ENCODE results near the gene SIVA1.

SIVA1 gene

DNA sequence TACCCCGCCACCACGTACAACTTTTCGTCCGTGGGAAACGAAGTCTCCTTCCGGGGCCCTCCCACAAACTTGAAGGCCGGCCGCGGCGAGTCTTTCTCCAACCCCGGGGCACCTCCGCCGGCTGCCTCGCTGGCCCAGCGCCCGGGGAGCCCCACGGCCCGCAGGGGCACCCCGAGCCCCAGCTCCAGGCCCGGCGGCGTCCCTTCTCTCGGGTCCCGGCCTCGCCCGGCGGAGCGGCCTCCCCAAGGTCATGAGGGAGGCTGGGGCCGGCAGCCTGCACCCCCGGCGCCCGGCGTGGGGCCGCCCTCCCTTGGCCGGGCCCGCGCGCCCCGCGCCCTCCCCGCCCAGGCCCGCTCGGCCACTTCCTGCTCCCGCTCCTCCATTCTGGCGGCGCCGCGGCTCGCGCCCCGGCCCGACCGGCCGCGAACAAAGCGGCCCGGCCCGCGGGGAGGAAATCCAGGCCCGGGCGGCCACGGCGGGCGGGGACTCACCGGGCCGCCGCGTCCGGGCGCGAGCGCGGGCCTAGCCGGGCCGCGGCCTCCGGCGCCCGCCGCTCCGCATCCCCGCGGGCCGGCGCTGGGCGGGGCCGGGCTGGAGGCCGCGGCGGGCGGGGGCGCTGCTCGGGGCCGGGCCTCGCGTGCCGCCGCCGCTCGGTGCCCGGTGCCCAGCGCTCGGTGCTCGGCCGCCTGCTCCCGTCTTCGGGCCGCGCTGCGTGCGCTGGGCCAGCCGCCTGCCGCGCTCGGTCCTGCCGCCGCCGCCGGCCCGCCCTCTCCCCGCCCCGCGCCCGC lies 42.2 kb downstream of the SIVA1 start, which contains the start of gene AKT1:
TSS of gene AKT1 (minus strand) at position 756 of the 788 bp plus-strand sequence. CDS start 3,105 bp downstream, outside the sequence.
- H3K36me3 ChIP-seq (ENCODE audit: insufficient read depth, low read length): peaks cover 38% of the 10 kb centered on the region
- peaks cover 51% of the 10 kb centered on the region for H3K79me2 ChIP-seq (ENCODE audit: insufficient read depth, low read length)
- DNase-seq (peak; percentile 33), ATAC-seq (ENCODE audit: insufficient read depth, low read depth) (peak; percentile 28; the same call in 1 of the 3 replicates)
- TF ChIP-seq, protein P1, sequence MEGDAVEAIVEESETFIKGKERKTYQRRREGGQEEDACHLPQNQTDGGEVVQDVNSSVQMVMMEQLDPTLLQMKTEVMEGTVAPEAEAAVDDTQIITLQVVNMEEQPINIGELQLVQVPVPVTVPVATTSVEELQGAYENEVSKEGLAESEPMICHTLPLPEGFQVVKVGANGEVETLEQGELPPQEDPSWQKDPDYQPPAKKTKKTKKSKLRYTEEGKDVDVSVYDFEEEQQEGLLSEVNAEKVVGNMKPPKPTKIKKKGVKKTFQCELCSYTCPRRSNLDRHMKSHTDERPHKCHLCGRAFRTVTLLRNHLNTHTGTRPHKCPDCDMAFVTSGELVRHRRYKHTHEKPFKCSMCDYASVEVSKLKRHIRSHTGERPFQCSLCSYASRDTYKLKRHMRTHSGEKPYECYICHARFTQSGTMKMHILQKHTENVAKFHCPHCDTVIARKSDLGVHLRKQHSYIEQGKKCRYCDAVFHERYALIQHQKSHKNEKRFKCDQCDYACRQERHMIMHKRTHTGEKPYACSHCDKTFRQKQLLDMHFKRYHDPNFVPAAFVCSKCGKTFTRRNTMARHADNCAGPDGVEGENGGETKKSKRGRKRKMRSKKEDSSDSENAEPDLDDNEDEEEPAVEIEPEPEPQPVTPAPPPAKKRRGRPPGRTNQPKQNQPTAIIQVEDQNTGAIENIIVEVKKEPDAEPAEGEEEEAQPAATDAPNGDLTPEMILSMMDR (IDR thresholded peaks at IDR 0.05; ENCODE audit: borderline replicate concordance, extremely low read depth, low read length, poor library complexity, severe bottlenecking): no peak
- TF ChIP-seq EZH2 (IDR thresholded peaks at IDR 0.05; ENCODE audit: borderline replicate concordance, low read depth, low read length, severe bottlenecking): no peak
- peak within 1 kb of the TSS; percentile 95 for H3K9ac ChIP-seq (ENCODE audit: low read depth, low read length)
- peaks cover 45% of the 10 kb centered on the region for H3K4me1 ChIP-seq (ENCODE audit: insufficient read depth, low read length)
- H3K9me3 ChIP-seq (ENCODE audit: insufficient read depth, low read length, severe bottlenecking): no peaks in the 10 kb centered on the region
- H3K4me2 ChIP-seq (ENCODE audit: insufficient read depth, low read length): peak within 1 kb of the TSS; percentile 98
- peak within 1 kb of the TSS; percentile 75 for H3K27ac ChIP-seq (ENCODE audit: low read length)
- H3K4me3 ChIP-seq (ENCODE audit: low read depth in 1 of 2, low read length in 2 of 2): peak within 1 kb of the TSS; percentile 87 to 93
- H4K20me1 ChIP-seq (ENCODE audit: insufficient read depth, low read length): peaks cover 46% of the 10 kb centered on the region
- H3K27me3 ChIP-seq (ENCODE audit: insufficient read depth, low read length, poor library complexity): no peaks in the 10 kb centered on the region
- H2AFZ ChIP-seq (ENCODE audit: low read depth, low read length): peak within 1 kb of the TSS; percentile 79

DNA sequence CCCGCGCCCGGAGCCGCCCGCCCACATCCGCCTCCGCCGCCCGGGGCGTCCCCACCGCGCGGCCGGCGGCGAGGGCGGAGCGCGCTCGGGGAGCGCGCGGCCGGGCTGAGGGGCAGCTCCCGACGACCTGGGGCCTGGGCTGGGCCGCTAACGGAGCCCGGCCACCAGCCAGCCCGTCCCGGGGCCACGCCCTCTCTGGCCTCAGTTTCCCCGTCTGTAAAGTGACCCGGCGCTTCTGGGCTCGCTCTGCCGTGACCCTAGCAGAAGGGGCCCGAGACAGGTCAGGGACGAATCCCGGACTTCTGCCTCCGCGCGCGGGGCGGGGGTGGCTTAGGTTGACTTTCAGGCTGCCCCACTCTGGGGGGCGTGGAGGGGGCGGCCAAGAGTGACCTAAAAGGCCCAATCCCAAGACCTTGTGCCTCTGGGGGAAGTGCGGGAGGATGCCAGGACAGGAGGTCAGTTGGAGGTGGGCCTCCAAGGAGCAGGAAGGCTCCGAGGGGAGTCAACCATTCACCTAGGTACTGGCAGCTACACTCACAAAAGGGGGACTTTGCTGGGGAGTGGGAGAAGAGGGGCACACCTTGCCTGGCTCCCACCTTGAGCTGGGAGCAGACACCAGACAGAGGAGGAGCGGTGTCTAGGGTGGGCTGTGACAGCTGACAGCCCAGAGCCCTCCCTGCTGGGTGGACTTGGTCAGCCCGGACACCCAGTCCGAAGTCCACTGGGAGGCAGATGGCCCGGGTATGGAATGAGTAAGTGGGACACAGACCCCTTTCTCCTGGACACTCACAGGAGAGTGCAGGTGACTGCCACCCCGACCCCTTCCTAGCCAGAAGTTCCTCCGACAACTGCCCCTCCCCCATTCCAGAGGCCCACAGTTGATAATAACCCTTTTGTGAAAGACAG lies 43.1 kb downstream of the SIVA1 start:
- Histone ChIP-seq H4K20me1 (ENCODE audit: insufficient read depth, low read length) (peaks cover 37% of the 10 kb centered on the region), H3K9me3 (ENCODE audit: insufficient read depth, low read length, severe bottlenecking) (no peaks in the 10 kb centered on the region), H3K4me2 (ENCODE audit: insufficient read depth, low read length) (peak overlapping the region; percentile 93), H3K27ac (ENCODE audit: low read length) (peak overlapping the region; percentile 70), H3K36me3 (ENCODE audit: insufficient read depth, low read length) (peaks cover 30% of the 10 kb centered on the region), H3K4me1 (ENCODE audit: insufficient read depth, low read length) (peaks cover 45% of the 10 kb centered on the region), H3K9ac (ENCODE audit: low read depth, low read length) (peak overlapping the region; percentile 85), H3K79me2 (ENCODE audit: insufficient read depth, low read length) (peaks cover 43% of the 10 kb centered on the region), H3K27me3 (ENCODE audit: insufficient read depth, low read length, poor library complexity) (no peaks in the 10 kb centered on the region), H3K4me3 (ENCODE audit: low read depth in 1 of 2, low read length in 2 of 2) (peak overlapping the region; percentile 50 to 87; a peak in 3 of 4 replicates), H2AFZ (ENCODE audit: low read depth, low read length) (peak overlapping the region; percentile 79)
- TF ChIP-seq EZH2 (IDR thresholded peaks at IDR 0.05; ENCODE audit: borderline replicate concordance, low read depth, low read length, severe bottlenecking): no peak
- TF ChIP-seq, protein P1 (IDR thresholded peaks at IDR 0.05; ENCODE audit: borderline replicate concordance, extremely low read depth, low read length, poor library complexity, severe bottlenecking): no peak
- ATAC-seq (ENCODE audit: insufficient read depth, low read depth) (peak; percentile 64), DNase-seq (peak; percentile 65)

DNA sequence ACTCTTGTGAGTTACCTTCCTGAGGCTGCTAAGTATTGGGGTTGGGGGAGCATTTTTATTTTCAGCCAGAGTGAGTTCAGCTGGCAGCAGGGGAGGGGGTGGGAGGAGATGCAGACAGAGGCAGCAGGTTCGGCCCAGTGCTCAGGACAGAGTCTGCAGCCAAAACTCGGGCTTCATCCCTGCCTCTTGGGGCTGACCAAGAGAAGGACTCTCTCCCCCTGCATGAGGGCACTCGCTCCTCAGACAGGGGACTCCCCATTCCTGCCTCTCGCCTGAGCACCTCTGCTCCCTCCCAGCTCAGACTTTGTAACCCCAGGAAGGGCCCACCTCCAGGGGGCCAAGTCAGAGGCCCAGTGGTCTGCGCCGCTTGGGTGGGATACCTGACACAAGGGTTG lies 43.7 kb downstream of the SIVA1 start:
- peaks cover 36% of the 10 kb centered on the region for H4K20me1 ChIP-seq (ENCODE audit: insufficient read depth, low read length)
- H3K4me2 ChIP-seq (ENCODE audit: insufficient read depth, low read length): peak overlapping the region; percentile 93; the same call in 1 of the 2 replicates
- no peak overlapping the region for H3K9ac ChIP-seq (ENCODE audit: low read depth, low read length)
- H3K79me2 ChIP-seq (ENCODE audit: insufficient read depth, low read length): peaks cover 40% of the 10 kb centered on the region
- ATAC-seq (ENCODE audit: insufficient read depth, low read depth) (no peak), DNase-seq (no peak)
- peaks cover 51% of the 10 kb centered on the region for H3K4me1 ChIP-seq (ENCODE audit: insufficient read depth, low read length)
- no peaks in the 10 kb centered on the region for H3K27me3 ChIP-seq (ENCODE audit: insufficient read depth, low read length, poor library complexity)
- TF ChIP-seq EZH2 (IDR thresholded peaks at IDR 0.05; ENCODE audit: borderline replicate concordance, low read depth, low read length, severe bottlenecking): no peak
- TF ChIP-seq, protein P1 (IDR thresholded peaks at IDR 0.05; ENCODE audit: borderline replicate concordance, extremely low read depth, low read length, poor library complexity, severe bottlenecking): no peak
- H3K4me3 ChIP-seq (ENCODE audit: low read depth in 1 of 2, low read length in 2 of 2): no peak overlapping the region
- H3K36me3 ChIP-seq (ENCODE audit: insufficient read depth, low read length): peaks cover 24% of the 10 kb centered on the region
- no peak overlapping the region for H2AFZ ChIP-seq (ENCODE audit: low read depth, low read length)
- no peak overlapping the region for H3K27ac ChIP-seq (ENCODE audit: low read length)
- H3K9me3 ChIP-seq (ENCODE audit: insufficient read depth, low read length, severe bottlenecking): no peaks in the 10 kb centered on the region

All from DND-41 (cell line).